ENCODE results near the gene PEX5L. TPM values are rescaled to one million over a fixed set of nuclear protein-coding genes. Genes with fewer than 3 reads are reported as not detected.
A peak's percentile ranks its signal among the peaks of the same experiment; 100 is the strongest.

Gene PEX5L
- total and polyA plus RNA-seq, 9 donors: 0.30 to 8.6 (median 1.1) TPM

- H3K9me3 ChIP-seq: no peaks in the 10 kb centered on the region
- intact Hi-C loops (cut with DNase I): no loop called here
- no peak overlapping the region for H3K4me3 ChIP-seq
- no peak for TF ChIP-seq CTCF (IDR thresholded peaks at IDR 0.05)
- TF ChIP-seq POLR2A (IDR thresholded peaks at IDR 0.05): no peak
- no peak for TF ChIP-seq EP300 (IDR thresholded peaks at IDR 0.05)
- H3K27ac ChIP-seq: no peak overlapping the region
- no peak for DNase-seq
- 90 to 95% (median 95%) methylated on average over 5 of the region's 5 CpGs for WGBS, 3 donors
- no peaks in the 10 kb centered on the region for H3K36me3 ChIP-seq
- H3K4me1 ChIP-seq (ENCODE audit: insufficient read depth): no peaks in the 10 kb centered on the region
- H3K27me3 ChIP-seq: no peaks in the 10 kb centered on the region
These were observed 175.4 kb downstream of the PEX5L start for GRCh38 chr3:179861292-179861691.

GRCh38 chr3:179860275-179861107 is 176.2 kb downstream of the PEX5L start:
- Histone ChIP-seq H3K27ac (no peak overlapping the region), H3K4me3 (no peak overlapping the region), H3K36me3 (no peaks in the 10 kb centered on the region), H3K4me1 (ENCODE audit: insufficient read depth) (no peaks in the 10 kb centered on the region), H3K27me3 (no peaks in the 10 kb centered on the region), H3K9me3 (no peaks in the 10 kb centered on the region)
- DNase-seq: no peak
- intact Hi-C loops (cut with DNase I): no loop called here
- WGBS, 3 donors: 85 to 90% (median 90%) methylated on average over 11 of the region's 11 CpGs
- TF ChIP-seq CTCF (IDR thresholded peaks at IDR 0.05): no peak
- no peak for TF ChIP-seq POLR2A (IDR thresholded peaks at IDR 0.05)
- TF ChIP-seq EP300 (IDR thresholded peaks at IDR 0.05): no peak

- TF ChIP-seq EP300 (IDR thresholded peaks at IDR 0.05) (no peak), POLR2A (IDR thresholded peaks at IDR 0.05) (no peak), CTCF (IDR thresholded peaks at IDR 0.05) (no peak)
- Histone ChIP-seq H3K4me1 (ENCODE audit: insufficient read depth) (no peaks in the 10 kb centered on the region), H3K36me3 (no peaks in the 10 kb centered on the region), H3K9me3 (no peaks in the 10 kb centered on the region), H3K4me3 (no peak overlapping the region), H3K27me3 (no peaks in the 10 kb centered on the region), H3K27ac (no peak overlapping the region)
- 8 to 22% (median 9%) methylated on average over 2 of the region's 2 CpGs for WGBS, 3 donors
- intact Hi-C loops (cut with DNase I): no loop called here
- DNase-seq: peak in 4 of 5 donors; percentile 24 to 34 (median 29)
These were observed 183.6 kb downstream of the PEX5L start for GRCh38 chr3:179853176-179853575.

- TF ChIP-seq EP300 (IDR thresholded peaks at IDR 0.05) (no peak), POLR2A (IDR thresholded peaks at IDR 0.05) (no peak), CTCF (IDR thresholded peaks at IDR 0.05) (no peak)
- H3K9me3 ChIP-seq: no peaks in the 10 kb centered on the region
- intact Hi-C loops (cut with DNase I): no loop called here
- WGBS, 3 donors: 80 to 91% (median 90%) methylated on average over 5 of the region's 5 CpGs
- DNase-seq: no peak
- H3K36me3 ChIP-seq: no peaks in the 10 kb centered on the region
- H3K27me3 ChIP-seq: no peaks in the 10 kb centered on the region
- no peak overlapping the region for H3K27ac ChIP-seq
- no peak overlapping the region for H3K4me3 ChIP-seq
- H3K4me1 ChIP-seq (ENCODE audit: insufficient read depth): no peaks in the 10 kb centered on the region
These were observed 184.4 kb downstream of the PEX5L start for GRCh38 chr3:179852142-179852905.
